HCT116 (cell line): ENCODE results near the gene CSNK1G2. TPM values are rescaled to one million over a fixed set of nuclear protein-coding genes. Genes with fewer than 3 reads are reported as not detected.

Experiments
- ATAC-seq: fragments of 200-7000 bp; cut with Tn5 transposase; 2 replicates; pipeline ENCODE4 v1.9.1; 2020; ENCODE audit warnings: mild to moderate bottlenecking, moderate library complexity
- BruUV-seq: library from RNA; stranded (reverse); fragments of 400-500 nt; replicated peaks from 2 replicates; lab custom pipeline; 2021; lab: Mats Ljungman, UMichigan
- CTCF ChIA-PET: fragments of 300-600 bp; sonication (Branson Sonifier 250); formaldehyde crosslinking; loops from one replicate; lab custom pipeline; 2021; ENCODE audit warnings: antibody characterized with exemption; lab: Charles Lee
- POLR2A ChIA-PET: fragments of 300-600, 350-600 bp; sonication (Branson Sonifier 250); formaldehyde crosslinking; loops from one replicate; lab custom pipeline; 2021; ENCODE audit warnings: antibody characterized with exemption; lab: Charles Lee
- RAD21 ChIA-PET, 2 experiments: fragments of 300-600 bp; sonication (Branson Sonifier 250); formaldehyde crosslinking; loops; one replicate each; lab custom pipeline; 2023; ENCODE audit warnings: low total read pairs in 2 of 2; ENCODE audit not compliant: uncharacterized antibody in 2 of 2, unreplicated experiment in 2 of 2, low non-redundant PET in 1 of 2; lab: Charles Lee
- DNase-seq: peaks from one replicate; pipeline ENCODE4 v3.0.0-alpha.2; 2010; ENCODE audit warnings: low read depth, low spot score
- H2AFZ ChIP-seq: fragments of 200-600 bp; shearing (Covaris generic), sonication (generic); 2 replicates; pipeline ENCODE4 v1.6.1; 2017; ENCODE audit warnings: low read depth, mixed run types, mixed read lengths, antibody characterized with exemption, low read length; ENCODE audit not compliant: poor library complexity, severe bottlenecking
- H3K27ac ChIP-seq: 2 replicates; pipeline ENCODE4 v1.5.1; 2012; ENCODE audit warnings: low read depth, low read length
- H3K27me3 ChIP-seq: fragments of 200-600 bp; sonication (generic); 2 replicates; pipeline ENCODE4 v1.6.1; 2016; ENCODE audit warnings: mixed run types, low read length, mixed read lengths; ENCODE audit not compliant: insufficient read depth
- H3K36me3 ChIP-seq, 2 experiments: fragments of 200-500 bp in 1 of 2; fragments of 200-600 bp in 1 of 2; sonication (Bioruptor generic) in 1 of 2; sonication (generic) in 1 of 2; 2 replicates each; pipeline versions ENCODE4 v1.5.1 to v1.6.1; 2014 to 2016; ENCODE audit warnings: low read length in 2 of 2, inconsistent platforms in 1 of 2, mixed read lengths in 1 of 2, mixed run types in 1 of 2; ENCODE audit not compliant: insufficient read depth in 2 of 2, control insufficient read depth in 1 of 2
- H3K4me1 ChIP-seq, 2 experiments: fragments of 200-600 bp in 1 of 2; sonication (generic) in 1 of 2; 2 replicates each; pipeline versions ENCODE4 v1.5.1 to v1.6.1; 2012 to 2017; ENCODE audit warnings: low read length in 2 of 2, inconsistent platforms in 1 of 2, mild to moderate bottlenecking in 1 of 2, mixed read lengths in 1 of 2, mixed run types in 1 of 2, moderate library complexity in 1 of 2; ENCODE audit not compliant: insufficient read depth in 2 of 2, control insufficient read depth in 1 of 2
- H3K4me2 ChIP-seq: fragments of 200-600 bp; sonication (generic); 2 replicates; pipeline ENCODE4 v1.6.1; 2017; ENCODE audit warnings: mixed run types, low read length, mixed read lengths
- H3K4me3 ChIP-seq, 2 experiments: fragments of 200-600 bp in 1 of 2; sonication (generic) in 1 of 2; replicated peaks in 1 of 2; 2 replicates each; pipeline ENCODE4 v1.5.1; 2011 to 2016; ENCODE audit warnings: low read length in 2 of 2, control low read depth in 1 of 2, low read depth in 1 of 2, mild to moderate bottlenecking in 1 of 2, mixed read lengths in 1 of 2, mixed run types in 1 of 2
- H3K79me2 ChIP-seq: fragments of 200-600 bp; sonication (generic); 2 replicates; pipeline ENCODE4 v1.6.1; 2017; ENCODE audit warnings: mild to moderate bottlenecking, mixed run types, low read length, moderate library complexity, mixed read lengths; ENCODE audit not compliant: insufficient read depth
- H3K9ac ChIP-seq: fragments of 200-600 bp; sonication (generic); 2 replicates; pipeline ENCODE4 v1.6.1; 2016; ENCODE audit warnings: low read length, mixed read lengths
- H3K9me2 ChIP-seq: fragments of 200-600 bp; sonication (generic), shearing (Covaris generic); 2 replicates; pipeline ENCODE4 v1.6.1; 2017; ENCODE audit warnings: mixed run types, mild to moderate bottlenecking, moderate library complexity; ENCODE audit not compliant: insufficient read depth
- H3K9me3 ChIP-seq, 2 experiments: fragments of 200-500 bp in 1 of 2; fragments of 200-600 bp in 1 of 2; sonication (Bioruptor generic) in 1 of 2; sonication (generic) in 1 of 2; 2 replicates each; pipeline ENCODE4 v1.6.1; 2014 to 2017; ENCODE audit warnings: low read length in 2 of 2, mixed read lengths in 2 of 2, inconsistent platforms in 1 of 2, low read depth in 1 of 2, mild to moderate bottlenecking in 1 of 2, mixed run types in 1 of 2, moderate library complexity in 1 of 2; ENCODE audit not compliant: control insufficient read depth in 1 of 2, insufficient read depth in 1 of 2
- H4K20me1 ChIP-seq: fragments of 200-600 bp; sonication (generic), shearing (Covaris generic); 2 replicates; pipeline ENCODE4 v1.6.1; 2017; ENCODE audit warnings: mixed run types, mild to moderate bottlenecking, moderate library complexity; ENCODE audit not compliant: insufficient read depth
- ATF3 ChIP-seq: IDR thresholded peaks from 2 replicates; pipeline ENCODE4 v1.6.1; 2012
- CEBPB ChIP-seq: IDR thresholded peaks from 2 replicates; pipeline ENCODE4 v1.6.1; 2012; ENCODE audit warnings: low read depth
- CTCF ChIP-seq, 3 experiments: fragments of 200-600 bp in 1 of 3; sonication (generic) in 1 of 3; IDR thresholded peaks in 2 of 3; conservative IDR thresholded peaks in 1 of 3; 2 replicates each; pipeline ENCODE4 v1.5.1; 2012 to 2017; ENCODE audit warnings: low read depth in 2 of 3, low read length in 2 of 3, antibody characterized with exemption in 1 of 3, borderline replicate concordance in 1 of 3, control low read depth in 1 of 3, mild to moderate bottlenecking in 1 of 3, mixed read lengths in 1 of 3, mixed run types in 1 of 3, moderate library complexity in 1 of 3; ENCODE audit not compliant: insufficient read depth in 1 of 3
- EGR1 ChIP-seq: IDR thresholded peaks from 2 replicates; pipeline ENCODE4 v1.6.1; 2012; ENCODE audit warnings: low read depth
- EZH2phosphoT487 ChIP-seq: fragments of 200-600 bp; IDR thresholded peaks from 2 replicates; pipeline ENCODE4 v1.6.1; 2018; ENCODE audit warnings: antibody characterized with exemption, borderline replicate concordance
- POLR2A ChIP-seq: IDR thresholded peaks from 2 replicates; pipeline ENCODE4 v1.7.0; 2011; ENCODE audit warnings: borderline replicate concordance; ENCODE audit not compliant: insufficient read depth, insufficient read length; ENCODE audit errors: extremely low read depth
- POLR2AphosphoS5 ChIP-seq: IDR thresholded peaks from 2 replicates; pipeline ENCODE4 v1.6.1; 2011; ENCODE audit warnings: mild to moderate bottlenecking, low read depth, low read length, moderate library complexity
- RAD21 ChIP-seq: IDR thresholded peaks from 2 replicates; pipeline ENCODE4 v1.6.1; 2012; ENCODE audit warnings: low read depth, mild to moderate bottlenecking
- REST ChIP-seq: IDR thresholded peaks from 2 replicates; pipeline ENCODE4 v1.6.1; 2012; ENCODE audit warnings: low read depth
- SP1 ChIP-seq: IDR thresholded peaks from 2 replicates; pipeline ENCODE4 v1.6.1; 2012; ENCODE audit warnings: low read depth
- SRF ChIP-seq: IDR thresholded peaks from 2 replicates; pipeline ENCODE4 v1.6.1; 2012; ENCODE audit warnings: low read depth
- ZBTB33 ChIP-seq: IDR thresholded peaks from 2 replicates; pipeline ENCODE4 v1.6.1; 2011; ENCODE audit warnings: mild to moderate bottlenecking, low read length, moderate library complexity; ENCODE audit not compliant: insufficient replicate concordance; ENCODE audit errors: extremely low read depth
- ZFX ChIP-seq: fragments of 450-650 bp; IDR thresholded peaks from 2 replicates; pipeline ENCODE4 v1.6.1; 2017
- ZNF274 ChIP-seq: fragments of 200-500 bp; sonication (Bioruptor generic); IDR thresholded peaks from 2 replicates; pipeline ENCODE4 v1.6.1; 2014; ENCODE audit warnings: mild to moderate bottlenecking, low read depth, low read length, inconsistent platforms
- intact Hi-C: fragments of 100-400 bp; cut with micrococcal nuclease; formaldehyde crosslinking; loops from 2 replicates; pipeline ENCODE4 v1.10.0; 2022
- total RNA-seq: library from RNA; stranded (reverse); gene quantifications from one replicate; pipeline ENCODE4 v1.2.1, GENCODE V29; 2021; ENCODE audit not compliant: unreplicated experiment

Gene CSNK1G2
- total RNA-seq, 1 experiment from 2014 or later, result 97.9 TPM

- H3K4me1 ChIP-seq, result peaks cover 9 to 26% of the 10 kb centered on the region in 2 experiments; a peak in 3 of 4 replicates
- POLR2A ChIA-PET, result interaction anchor here (1.6 kb wide), 1 partner anchor 10 kb away, joined by 3 read pairs; no protein-coding TSS in a partner anchor
- no peak overlapping the region for H3K9ac ChIP-seq
- intact Hi-C loops, result loop anchor here (5.0 kb wide), 1 partner anchor 245 kb away; the partner anchor contains the start of gene AP3D1
- H3K9me2 ChIP-seq, result no peaks in the 10 kb centered on the region
- TF ChIP-seq EGR1 (no peak), REST (no peak), CEBPB (no peak), POLR2AphosphoS5 (no peak), ZBTB33 (no peak), EZH2phosphoT487 (no peak), ZFX (no peak), SRF (no peak), SP1 (no peak), CTCF (IDR thresholded peaks at IDR 0.05 in 2 of 3, conservative IDR thresholded peaks at IDR 0.05 in 1 of 3; ENCODE audit: borderline replicate concordance in 1 of 3, insufficient read depth in 1 of 3, low read depth in 2 of 3, low read length in 2 of 3) (no peak), ZNF274 (no peak), RAD21 (no peak), POLR2A (no peak), ATF3 (no peak)
- BruUV-seq, result no TSS peak
- RAD21 ChIA-PET, result no interaction called here
- no peaks in the 10 kb centered on the region for H3K9me3 ChIP-seq
- no peaks in the 10 kb centered on the region for H4K20me1 ChIP-seq
- H3K27me3 ChIP-seq, result no peaks in the 10 kb centered on the region
- CTCF ChIA-PET, result no interaction called here
- no peak overlapping the region; the same call in 1 of the 2 replicates for H3K4me2 ChIP-seq
- no peak overlapping the region for H2AFZ ChIP-seq
- H3K79me2 ChIP-seq, result peaks cover 71% of the 10 kb centered on the region
- peaks cover 1 to 4% of the 10 kb centered on the region in 2 experiments; a peak in 2 of 4 replicates for H3K36me3 ChIP-seq
- DNase-seq (no peak), ATAC-seq (no peak)
- H3K4me3 ChIP-seq, result no peak overlapping the region
- H3K27ac ChIP-seq, result peak overlapping the region; percentile 30; the same call in 1 of the 2 replicates
Measured at GRCh38 chr19:1907563-1908363, 33.2 kb upstream of the CSNK1G2 start.
